Hepatocyte (in vitro differentiated cells): ENCODE data around the gene KRT81. TPM values are rescaled to one million over a fixed set of nuclear protein-coding genes. Genes with fewer than 3 reads are reported as not detected.

Experiments used
- DNase-seq: peaks from one replicate; pipeline ENCODE4 v3.0.0-alpha.2; 2016; ENCODE audit warnings: low spot score
- H2AFZ ChIP-seq: fragments of 200-600 bp; sonication (generic); 2 replicates; pipeline ENCODE4 v1.6.0; 2016; ENCODE audit warnings: antibody characterized with exemption, mild to moderate bottlenecking
- H3K27ac ChIP-seq: fragments of 200-600 bp; sonication (generic); 2 replicates; pipeline ENCODE4 v1.5.1; 2016; ENCODE audit warnings: mild to moderate bottlenecking
- H3K27me3 ChIP-seq: fragments of 200-600 bp; sonication (generic); 2 replicates; pipeline ENCODE4 v1.6.1; 2016
- H3K36me3 ChIP-seq: fragments of 200-600 bp; sonication (generic); replicated peaks from 2 replicates; pipeline ENCODE4 v1.5.1; 2016; ENCODE audit warnings: low read depth; ENCODE audit not compliant: insufficient read depth
- H3K4me1 ChIP-seq: fragments of 200-600 bp; sonication (generic); 2 replicates; pipeline ENCODE4 v1.5.1; 2016; ENCODE audit warnings: mild to moderate bottlenecking, moderate library complexity; ENCODE audit not compliant: insufficient read depth
- H3K4me2 ChIP-seq: fragments of 200-600 bp; sonication (generic); 2 replicates; pipeline ENCODE4 v1.6.0; 2016
- H3K4me3 ChIP-seq: fragments of 200-600 bp; sonication (generic); 2 replicates; pipeline ENCODE4 v1.5.1; 2016; ENCODE audit warnings: mild to moderate bottlenecking
- H3K79me2 ChIP-seq: fragments of 200-600 bp; sonication (generic); 2 replicates; pipeline ENCODE4 v1.6.0; 2017; ENCODE audit warnings: mild to moderate bottlenecking
- H3K9me2 ChIP-seq: fragments of 200-600 bp; sonication (generic); replicated peaks from 2 replicates; pipeline ENCODE4 v1.6.0; 2017; ENCODE audit warnings: mild to moderate bottlenecking; ENCODE audit not compliant: insufficient read depth
- H3K9me3 ChIP-seq: fragments of 200-600 bp; sonication (generic); 2 replicates; pipeline ENCODE4 v1.5.1; 2016; ENCODE audit warnings: low read depth, mild to moderate bottlenecking
- H4K20me1 ChIP-seq: fragments of 200-600 bp; sonication (generic); 2 replicates; pipeline ENCODE4 v1.6.0; 2016; ENCODE audit warnings: mild to moderate bottlenecking; ENCODE audit not compliant: insufficient read depth, poor library complexity, severe bottlenecking
- CTCF ChIP-seq: fragments of 200-600 bp; sonication (generic); IDR thresholded peaks from 2 replicates; pipeline ENCODE4 v1.5.1; 2016; ENCODE audit warnings: antibody characterized with exemption, mild to moderate bottlenecking; ENCODE audit not compliant: poor library complexity
- EZH2 ChIP-seq: fragments of 200-600 bp; sonication (generic); IDR thresholded peaks from 2 replicates; pipeline ENCODE4 v1.6.1; 2016; ENCODE audit warnings: antibody characterized with exemption, mild to moderate bottlenecking, borderline replicate concordance
- EZH2phosphoT487 ChIP-seq: fragments of 200-600 bp; sonication (generic); IDR thresholded peaks from one replicate; pipeline ENCODE4 v1.6.1; 2018; ENCODE audit warnings: antibody characterized with exemption, mild to moderate bottlenecking, low read depth, moderate library complexity; ENCODE audit not compliant: unreplicated experiment, severe bottlenecking
- whole genome bisulfite sequencing: methylation state at CpG from one replicate; pipeline ENCODE4 v1.1.6; 2016; ENCODE audit warnings: low lambda C conversion rate; ENCODE audit errors: missing lambda C conversion rate; 5-methylcytosine and 5-hydroxymethylcytosine counted together
- polyA plus RNA-seq: library from polyadenylated mRNA; unstranded; fragments of >200 nt; fragmentation: Nextera tagmentation; extraction: Ambion mirVana; gene quantifications from 2 replicates; pipeline ENCODE4 v1.2.1, GENCODE V29; 2016
- total RNA-seq: library from RNA; depleted of rRNA; stranded (reverse); fragments of >200 nt; gene quantifications from 2 replicates; pipeline ENCODE4 v1.2.3, GENCODE V29; 2014

Gene KRT81
- total and polyA plus RNA-seq, 2 experiments from 2014 or later = not detected

- H2AFZ ChIP-seq = no peak overlapping the region
- H3K4me1 ChIP-seq = peaks cover 30% of the 10 kb centered on the region
- TF ChIP-seq EZH2phosphoT487 (no peak), CTCF (no peak), EZH2 (no peak)
- no peaks in the 10 kb centered on the region for H3K36me3 ChIP-seq
- H3K79me2 ChIP-seq = no peaks in the 10 kb centered on the region
- 86% methylated on average over 4 of the region's 4 CpGs for WGBS
- no peak overlapping the region for H3K27ac ChIP-seq
- no peaks in the 10 kb centered on the region for H4K20me1 ChIP-seq
- H3K9me2 ChIP-seq = no peaks in the 10 kb centered on the region
- no peak overlapping the region for H3K4me2 ChIP-seq
- DNase-seq = no peak
- no peaks in the 10 kb centered on the region for H3K9me3 ChIP-seq
- no peak overlapping the region for H3K4me3 ChIP-seq
- H3K27me3 ChIP-seq = peaks cover 5% of the 10 kb centered on the region
These were observed 53.0 kb downstream of the KRT81 start for GRCh38 chr12:52238207-52238840.

GRCh38 chr12:52236386-52237050, 54.8 kb downstream of the KRT81 start:
- Histone ChIP-seq H3K79me2 (no peaks in the 10 kb centered on the region), H3K27me3 (peaks cover 15% of the 10 kb centered on the region), H2AFZ (no peak overlapping the region), H3K9me3 (no peaks in the 10 kb centered on the region), H3K4me1 (peaks cover 37% of the 10 kb centered on the region), H3K27ac (peak overlapping the region; percentile 24), H4K20me1 (no peaks in the 10 kb centered on the region), H3K4me3 (no peak overlapping the region), H3K36me3 (no peaks in the 10 kb centered on the region), H3K9me2 (no peaks in the 10 kb centered on the region), H3K4me2 (peak overlapping the region; percentile 10)
- 79% methylated on average over 3 of the region's 3 CpGs for WGBS
- DNase-seq = no peak
- no peak for TF ChIP-seq CTCF
- TF ChIP-seq EZH2 = no peak
- TF ChIP-seq EZH2phosphoT487 = no peak

Other genes starting within 250 kb of the KRT81 start
- 39.2 and 59.2 TPM in 2 replicates for gene NR4A1, start 240.1 kb downstream of the KRT81 start, total RNA-seq
- gene NR4A1, start 240.1 kb downstream of the KRT81 start, polyA plus RNA-seq = 131 and 165 TPM in 2 replicates
- 55.9 and 61.6 TPM in 2 replicates for gene ATG101, start 221.6 kb downstream of the KRT81 start, total RNA-seq
- gene ATG101, start 221.6 kb downstream of the KRT81 start, polyA plus RNA-seq = 52.0 and 57.7 TPM in 2 replicates
- not detected in 2 replicates for gene SMIM41, start 211.8 kb downstream of the KRT81 start, total RNA-seq
- gene SMIM41, start 211.8 kb downstream of the KRT81 start, polyA plus RNA-seq = 0.15 TPM in 1 of 2 replicates, not detected in the other
- gene KRT80, start 99.5 kb downstream of the KRT81 start, total RNA-seq = 0.28 and 0.77 TPM in 2 replicates
- 1.2 and 1.5 TPM in 2 replicates for gene KRT80, start 99.5 kb downstream of the KRT81 start, polyA plus RNA-seq
- gene KRT7, start 58.3 kb downstream of the KRT81 start, total RNA-seq = 12.6 and 27.1 TPM in 2 replicates
- gene KRT7, start 58.3 kb downstream of the KRT81 start, polyA plus RNA-seq = 33.3 and 80.2 TPM in 2 replicates
- not detected in 2 replicates for gene KRT86, start 16.9 kb downstream of the KRT81 start, total RNA-seq
- 0.40 TPM in 1 of 2 replicates, not detected in the other for gene KRT86, start 16.9 kb downstream of the KRT81 start, polyA plus RNA-seq
- not detected in 2 replicates for gene KRT83, start 29.9 kb upstream of the KRT81 start, total RNA-seq
- gene KRT83, start 29.9 kb upstream of the KRT81 start, polyA plus RNA-seq = not detected in 2 replicates
- not detected in 2 replicates for gene KRT85, start 75.9 kb upstream of the KRT81 start, total RNA-seq
- gene KRT85, start 75.9 kb upstream of the KRT81 start, polyA plus RNA-seq = not detected in 2 replicates
- gene KRT84, start 94.1 kb upstream of the KRT81 start, total RNA-seq = not detected in 2 replicates
- gene KRT84, start 94.1 kb upstream of the KRT81 start, polyA plus RNA-seq = not detected in 2 replicates
- gene KRT82, start 114.8 kb upstream of the KRT81 start, total RNA-seq = not detected in 2 replicates
- not detected in 2 replicates for gene KRT82, start 114.8 kb upstream of the KRT81 start, polyA plus RNA-seq
- gene KRT75, start 142.8 kb upstream of the KRT81 start, total RNA-seq = not detected in 2 replicates
- not detected in 2 replicates for gene KRT75, start 142.8 kb upstream of the KRT81 start, polyA plus RNA-seq
- 0.08 TPM in 1 of 2 replicates, not detected in the other for gene KRT6B, start 160.6 kb upstream of the KRT81 start, total RNA-seq
- gene KRT6B, start 160.6 kb upstream of the KRT81 start, polyA plus RNA-seq = 0.10 and 0.42 TPM in 2 replicates
- gene KRT6C, start 182.3 kb upstream of the KRT81 start, total RNA-seq = 0.07 and 0.32 TPM in 2 replicates
- 0.18 and 1.3 TPM in 2 replicates for gene KRT6C, start 182.3 kb upstream of the KRT81 start, polyA plus RNA-seq
- 5.5 and 6.8 TPM in 2 replicates for gene KRT6A, start 201.7 kb upstream of the KRT81 start, total RNA-seq
- 0.54 and 2.3 TPM in 2 replicates for gene KRT6A, start 201.7 kb upstream of the KRT81 start, polyA plus RNA-seq
- 13.0 and 15.8 TPM in 2 replicates for gene KRT5, start 228.9 kb upstream of the KRT81 start, total RNA-seq
- 7.4 and 11.3 TPM in 2 replicates for gene KRT5, start 228.9 kb upstream of the KRT81 start, polyA plus RNA-seq